HEK293 (cell line): ENCODE data around the gene FOXC1.

ENCODE experiments used
- CTCF ChIA-PET: fragments of 350-600 bp; formaldehyde crosslinking; extraction: SDS; loops from one replicate; lab custom pipeline; 2021; ENCODE audit warnings: antibody characterized with exemption; lab: Yijun Ruan, JAX
- POLR2A ChIA-PET: fragments of 300-600 bp; formaldehyde crosslinking; extraction: SDS; loops from one replicate; lab custom pipeline; 2020; ENCODE audit warnings: antibody characterized with exemption, inconsistent platforms; lab: Yijun Ruan, JAX
- H3K27ac ChIP-seq: fragments of 200-500 bp; sonication (Bioruptor generic); 2 replicates; pipeline ENCODE4 v1.5.1; 2014; ENCODE audit warnings: low read depth, low read length, control low read depth, inconsistent platforms; ENCODE audit errors: extremely low read depth
- H3K36me3 ChIP-seq, 2 experiments: fragments of 200-500 bp in 1 of 2; sonication (Bioruptor generic) in 1 of 2; 1 replicate in 1 of 2; 2 replicates in 1 of 2; pipeline ENCODE4 v1.5.1; 2014 to 2017; ENCODE audit warnings: inconsistent platforms in 2 of 2, low read length in 2 of 2; ENCODE audit not compliant: control insufficient read depth in 2 of 2, insufficient read depth in 1 of 2
- H3K4me1 ChIP-seq: fragments of 200-500 bp; sonication (Bioruptor generic); 2 replicates; pipeline ENCODE4 v1.5.1; 2014; ENCODE audit warnings: mild to moderate bottlenecking, low read length, inconsistent platforms; ENCODE audit not compliant: control insufficient read depth, insufficient read depth
- H3K4me3 ChIP-seq: 2 replicates; pipeline ENCODE4 v1.5.1; 2011; ENCODE audit warnings: low read depth, mild to moderate bottlenecking, control low read depth, low read length, moderate library complexity
- H3K9me3 ChIP-seq: fragments of 200-500 bp; sonication (Bioruptor generic); 2 replicates; pipeline ENCODE4 v1.5.1; 2014; ENCODE audit warnings: low read depth, low read length, inconsistent platforms; ENCODE audit not compliant: control insufficient read depth, insufficient read depth
- GLIS2 ChIP-seq: fragments of 450-650 bp; formaldehyde crosslinking; IDR thresholded peaks from 2 replicates; pipeline ENCODE4 v1.5.1; 2016; ENCODE audit warnings: missing biosample characterization, missing genetic modification characterization
- IKZF3 ChIP-seq: fragments of 450-650 bp; IDR thresholded peaks from 2 replicates; pipeline ENCODE4 v1.5.0; 2018; ENCODE audit warnings: missing biosample characterization, mild to moderate bottlenecking, missing genetic modification characterization, moderate library complexity
- INSM2 ChIP-seq: fragments of 450-650 bp; formaldehyde crosslinking; IDR thresholded peaks from 2 replicates; pipeline ENCODE4 v1.5.1; 2016; ENCODE audit warnings: missing biosample characterization, missing genetic modification characterization
- MZF1 ChIP-seq: fragments of 450-650 bp; formaldehyde crosslinking; IDR thresholded peaks from 2 replicates; pipeline ENCODE4 v1.5.1; 2017; ENCODE audit warnings: missing biosample characterization, missing genetic modification characterization, borderline replicate concordance
- OSR2 ChIP-seq: fragments of 450-650 bp; formaldehyde crosslinking; IDR thresholded peaks from 2 replicates; pipeline ENCODE4 v1.5.1; 2016; ENCODE audit warnings: missing biosample characterization, missing genetic modification characterization
- PRDM1 ChIP-seq: fragments of 450-650 bp; formaldehyde crosslinking; IDR thresholded peaks from 2 replicates; pipeline ENCODE4; 2016; ENCODE audit warnings: missing biosample characterization, missing genetic modification characterization
- SP2 ChIP-seq: fragments of 450-650 bp; formaldehyde crosslinking; IDR thresholded peaks from 2 replicates; pipeline ENCODE4 v1.5.1; 2016; ENCODE audit warnings: missing biosample characterization, missing genetic modification characterization
- WT1 ChIP-seq: fragments of 450-650 bp; formaldehyde crosslinking; IDR thresholded peaks from 2 replicates; pipeline ENCODE4 v1.5.1; 2016; ENCODE audit warnings: missing biosample characterization, missing genetic modification characterization
- ZBTB48 ChIP-seq: fragments of 450-650 bp; formaldehyde crosslinking; IDR thresholded peaks from 2 replicates; pipeline ENCODE4 v1.5.1; 2016; ENCODE audit warnings: missing biosample characterization, missing genetic modification characterization
- ZBTB8A ChIP-seq: fragments of 450-650 bp; formaldehyde crosslinking; IDR thresholded peaks from 2 replicates; pipeline ENCODE4 v1.5.1; 2016; ENCODE audit warnings: missing biosample characterization, missing genetic modification characterization
- ZFP69B ChIP-seq: fragments of 450-650 bp; formaldehyde crosslinking; IDR thresholded peaks from 2 replicates; pipeline ENCODE4 v1.5.1; 2016; ENCODE audit warnings: missing biosample characterization, missing genetic modification characterization
- ZIC2 ChIP-seq: fragments of 450-650 bp; formaldehyde crosslinking; IDR thresholded peaks from 2 replicates; pipeline ENCODE4 v1.5.1; 2016; ENCODE audit warnings: missing biosample characterization, missing genetic modification characterization
- ZNF10 ChIP-seq: fragments of 450-650 bp; formaldehyde crosslinking; IDR thresholded peaks from 2 replicates; pipeline ENCODE4 v1.5.1; 2017; ENCODE audit warnings: missing biosample characterization, missing genetic modification characterization
- ZNF146 ChIP-seq: fragments of 450-650 bp; formaldehyde crosslinking; IDR thresholded peaks from 2 replicates; pipeline ENCODE4 v1.5.1; 2016; ENCODE audit warnings: missing biosample characterization, missing genetic modification characterization
- ZNF174 ChIP-seq: fragments of 450-650 bp; formaldehyde crosslinking; IDR thresholded peaks from 2 replicates; pipeline ENCODE4 v1.5.0; 2017; ENCODE audit warnings: missing biosample characterization, mild to moderate bottlenecking, missing genetic modification characterization
- ZNF354C ChIP-seq: fragments of 450-650 bp; formaldehyde crosslinking; IDR thresholded peaks from 2 replicates; pipeline ENCODE4 v1.5.1; 2016; ENCODE audit warnings: missing biosample characterization, missing genetic modification characterization, low read depth, borderline replicate concordance
- ZNF423 ChIP-seq: fragments of 450-650 bp; formaldehyde crosslinking; IDR thresholded peaks from 2 replicates; pipeline ENCODE4 v1.5.1; 2016; ENCODE audit warnings: missing biosample characterization, missing genetic modification characterization
- ZNF600 ChIP-seq: fragments of 450-650 bp; formaldehyde crosslinking; IDR thresholded peaks from 2 replicates; pipeline ENCODE4 v1.5.1; 2016; ENCODE audit warnings: missing biosample characterization, missing genetic modification characterization
- ZNF626 ChIP-seq: fragments of 450-650 bp; sonication (Bioruptor Pico); formaldehyde crosslinking; IDR thresholded peaks from 2 replicates; pipeline ENCODE4 v1.5.1; 2018; ENCODE audit warnings: missing biosample characterization, missing genetic modification characterization, inconsistent platforms
- ZNF629 ChIP-seq: fragments of 450-650 bp; formaldehyde crosslinking; IDR thresholded peaks from 2 replicates; pipeline ENCODE4 v1.5.1; 2017; ENCODE audit warnings: missing biosample characterization, missing genetic modification characterization
- ZNF768 ChIP-seq: fragments of 450-650 bp; formaldehyde crosslinking; IDR thresholded peaks from 2 replicates; pipeline ENCODE4 v1.5.1; 2018; ENCODE audit warnings: missing biosample characterization, mild to moderate bottlenecking, missing genetic modification characterization
- ZNF777 ChIP-seq: fragments of 450-650 bp; formaldehyde crosslinking; IDR thresholded peaks from 2 replicates; pipeline ENCODE4 v1.5.1; 2017; ENCODE audit warnings: missing biosample characterization, missing genetic modification characterization, borderline replicate concordance
- ZNF830 ChIP-seq: fragments of 450-650 bp; IDR thresholded peaks from 2 replicates; pipeline ENCODE4 v1.5.0; 2018; ENCODE audit warnings: missing biosample characterization, missing genetic modification characterization, low read depth, mild to moderate bottlenecking, moderate library complexity
- ZSCAN16 ChIP-seq: fragments of 450-650 bp; formaldehyde crosslinking; IDR thresholded peaks from 2 replicates; pipeline ENCODE4 v1.5.1; 2016; ENCODE audit warnings: missing biosample characterization, missing genetic modification characterization
- ZSCAN4 ChIP-seq: fragments of 450-650 bp; formaldehyde crosslinking; IDR thresholded peaks from 2 replicates; pipeline ENCODE4 v1.5.1; 2017; ENCODE audit warnings: missing biosample characterization, missing genetic modification characterization
- TF ChIP-seq, protein P1 (sequence below): fragments of 450-650 bp; formaldehyde crosslinking; IDR thresholded peaks from 2 replicates; pipeline ENCODE4 v1.5.1; 2016; ENCODE audit warnings: missing biosample characterization, missing genetic modification characterization, low read depth

The FOXC1 gene

GRCh38 chr6:1605893-1606779 lies 3.6 kb upstream of the FOXC1 start:
- H3K27ac ChIP-seq = peak overlapping the region; percentile 100; the same call in 1 of the 2 replicates
- H3K4me3 ChIP-seq = no peak overlapping the region
- POLR2A ChIA-PET = interaction anchor here (0.6 to 1.0 kb wide), 2 partner anchors 8 to 603 kb away, joined by 3 to 4 read pairs; no protein-coding TSS in a partner anchor
- TF ChIP-seq MZF1 (tag by site-specific recombination) (peak; percentile 46; the same call in 1 of the 2 replicates), ZNF354C (tag by site-specific recombination) (no peak), ZNF830 (tag by site-specific recombination) (no peak), ZNF10 (tag by site-specific recombination) (no peak), GLIS2 (no peak), ZSCAN16 (tag by site-specific recombination) (0 out of 2 replicates have a peak, but pooled peaks have one; percentile 24), ZNF174 (tag by site-specific recombination) (no peak), ZBTB48 (0 out of 2 replicates have a peak, but pooled peaks have one; percentile 22)
- TF ChIP-seq, all 188 proteins: peak for 3
- CTCF ChIA-PET = interaction anchor here (0.6 to 2.9 kb wide), 9 partner anchors 9 to 1028 kb away, joined by 3 to 23 read pairs (median 5); no protein-coding TSS in a partner anchor
- H3K9me3 ChIP-seq = no peaks in the 10 kb centered on the region
- H3K36me3 ChIP-seq = peaks cover 0 to 6% of the 10 kb centered on the region in 2 experiments; a peak in 1 of 3 replicates
- H3K4me1 ChIP-seq = peaks cover 11% of the 10 kb centered on the region

- peak overlapping the region; percentile 100 for H3K27ac ChIP-seq
- peaks cover 2 to 14% of the 10 kb centered on the region in 2 experiments for H3K36me3 ChIP-seq
- no peaks in the 10 kb centered on the region for H3K9me3 ChIP-seq
- CTCF ChIA-PET = interaction anchor here (0.6 to 2.9 kb wide), 9 partner anchors 10 to 1028 kb away, joined by 4 to 23 read pairs (median 5); no protein-coding TSS in a partner anchor
- POLR2A ChIA-PET = interaction anchor here (0.6 to 1.0 kb wide), 3 partner anchors 9 to 603 kb away, joined by 3 to 4 read pairs (median 3); no protein-coding TSS in a partner anchor
- peaks cover 9% of the 10 kb centered on the region for H3K4me1 ChIP-seq
- TF ChIP-seq WT1 (tag by site-specific recombination) (peak; percentile 81), ZIC2 (peak; percentile 83), ZNF626 (no peak), OSR2 (tag by site-specific recombination) (no peak), ZSCAN4 (tag by site-specific recombination) (no peak), MZF1 (tag by site-specific recombination) (peak; percentile 16; the same call in 1 of the 2 replicates), ZNF777 (tag by site-specific recombination) (no peak), IKZF3 (tag by site-specific recombination) (0 out of 2 replicates have a peak, but pooled peaks have one; percentile 52), ZNF768 (tag by site-specific recombination) (no peak), ZNF629 (peak; percentile 31), PRDM1 (no peak), SP2 (tag by site-specific recombination) (peak; percentile 44), ZNF146 (no peak), ZNF10 (tag by site-specific recombination) (no peak), ZNF600 (tag by site-specific recombination) (0 out of 2 replicates have a peak, but pooled peaks have one; percentile 35), ZFP69B (peak; percentile 81), ZBTB8A (tag by site-specific recombination) (peak; percentile 47; the same call in 1 of the 2 replicates), ZNF423 (tag by site-specific recombination) (peak; percentile 60; the same call in 1 of the 2 replicates), INSM2 (0 out of 2 replicates have a peak, but pooled peaks have one; percentile 59)
- TF ChIP-seq, protein P1, sequence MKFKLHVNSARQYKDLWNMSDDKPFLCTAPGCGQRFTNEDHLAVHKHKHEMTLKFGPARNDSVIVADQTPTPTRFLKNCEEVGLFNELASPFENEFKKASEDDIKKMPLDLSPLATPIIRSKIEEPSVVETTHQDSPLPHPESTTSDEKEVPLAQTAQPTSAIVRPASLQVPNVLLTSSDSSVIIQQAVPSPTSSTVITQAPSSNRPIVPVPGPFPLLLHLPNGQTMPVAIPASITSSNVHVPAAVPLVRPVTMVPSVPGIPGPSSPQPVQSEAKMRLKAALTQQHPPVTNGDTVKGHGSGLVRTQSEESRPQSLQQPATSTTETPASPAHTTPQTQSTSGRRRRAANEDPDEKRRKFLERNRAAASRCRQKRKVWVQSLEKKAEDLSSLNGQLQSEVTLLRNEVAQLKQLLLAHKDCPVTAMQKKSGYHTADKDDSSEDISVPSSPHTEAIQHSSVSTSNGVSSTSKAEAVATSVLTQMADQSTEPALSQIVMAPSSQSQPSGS = peak; percentile 72
- H3K4me3 ChIP-seq = no peak overlapping the region
These were observed 2.8 kb upstream of the FOXC1 start for GRCh38 chr6:1606780-1607515.
